K562 (cell line): ENCODE results near the gene FYB2.

Experiments used
- ATF7 ChIP-seq: fragments of 450-650 bp; IDR thresholded peaks from 2 replicates; pipeline ENCODE4 v1.7.1; 2014; ENCODE audit warnings: mild to moderate bottlenecking, moderate library complexity
- HDAC2 ChIP-seq: fragments of 450-650 bp; IDR thresholded peaks from 2 replicates; pipeline ENCODE4 v1.6.1; 2016; ENCODE audit warnings: mild to moderate bottlenecking
- HINFP ChIP-seq: fragments of 450-650 bp; conservative IDR thresholded peaks from 2 replicates; pipeline ENCODE4 v1.6.1; 2016; ENCODE audit warnings: missing genetic modification characterization, low read depth, mild to moderate bottlenecking, control low read depth, missing compliant biosample characterization
- NONO ChIP-seq, 2 experiments: fragments of 200-400 bp in 1 of 2; fragments of 450-650 bp in 1 of 2; formaldehyde crosslinking in 1 of 2; IDR thresholded peaks; 2 replicates each; pipeline ENCODE4 v1.6.1; 2017; ENCODE audit warnings: low read depth in 2 of 2, mild to moderate bottlenecking in 2 of 2, moderate library complexity in 2 of 2, low read length in 1 of 2
- SMAD1 ChIP-seq: fragments of 150-350 bp; IDR thresholded peaks from 2 replicates; pipeline ENCODE4 v1.6.1; 2014; ENCODE audit warnings: low read length, low read depth; ENCODE audit not compliant: partially characterized antibody
- U2AF2 ChIP-seq: fragments of 200-400 bp; formaldehyde crosslinking; optimal IDR thresholded peaks from 2 replicates; pipeline ENCODE3; 2017; ENCODE audit warnings: low read depth, mild to moderate bottlenecking, low read length

GRCh38 chr1:56782773-56783172 lies 36.4 kb downstream of the FYB2 start:
- TF ChIP-seq ATF7 = no peak
- TF ChIP-seq U2AF2 = no peak
- TF ChIP-seq HINFP (tag) = no peak
- TF ChIP-seq SMAD1 = no peak
- no peak for TF ChIP-seq HDAC2
- no peak for TF ChIP-seq NONO (IDR thresholded peaks at IDR 0.05; ENCODE audit: low read depth in 2 of 2, low read length in 1 of 2)
